HG02943 (cell line): Measurements from ENCODE around the gene IARS1.
A peak's percentile ranks its signal among the peaks of the same experiment; 100 is the strongest.

ENCODE experiments used
- ATAC-seq: cut with Tn5 transposase; IDR thresholded peaks from one replicate; pipeline ENCODE4 v1.9.1; 2021; ENCODE audit warnings: mild to moderate bottlenecking, low read depth, moderate library complexity; ENCODE audit not compliant: unreplicated experiment

IARS1 gene

GRCh38 chr9:92293452-92294296 is at the start of gene IARS1:
IARS1 (minus strand) TSS chr9:92293697; CDS start chr9:92289419, 4,278 bp downstream.
- peak; percentile 84 for ATAC-seq

- ATAC-seq, result no peak
These were observed 49.5 kb upstream of the IARS1 start for GRCh38 chr9:92342825-92343488.

- ATAC-seq, result no peak
These were observed 48.1 kb upstream of the IARS1 start for GRCh38 chr9:92341578-92341977.

GRCh38 chr9:92333282-92333634 is 39.8 kb upstream of the IARS1 start:
- ATAC-seq, result no peak

- ATAC-seq, result no peak
These were observed 39.2 kb upstream of the IARS1 start for GRCh38 chr9:92332577-92333281.

GRCh38 chr9:92328225-92328624 is 34.7 kb upstream of the IARS1 start:
- no peak for ATAC-seq

- no peak for ATAC-seq
These were observed 33.9 kb upstream of the IARS1 start for GRCh38 chr9:92327283-92327850.

- no peak for ATAC-seq
These were observed 32.5 kb upstream of the IARS1 start for GRCh38 chr9:92325991-92326500.

- ATAC-seq, result peak; percentile 93
These were observed 31.9 kb upstream of the IARS1 start, which contains the start of the genes CENPP and NOL8 for GRCh38 chr9:92325269-92325990. CENPP (plus strand) TSS chr9:92325953. NOL8 (minus strand) TSS chr9:92325350; CDS start chr9:92324161, 1,189 bp downstream.

- ATAC-seq, result peak; percentile 2
These were observed 31.4 kb upstream of the IARS1 start for GRCh38 chr9:92324889-92325268.

GRCh38 chr9:92324431-92324830 is 30.9 kb upstream of the IARS1 start:
- no peak for ATAC-seq

- ATAC-seq, result no peak
These were observed 22.0 kb upstream of the IARS1 start for GRCh38 chr9:92315456-92315855.

- ATAC-seq, result no peak
These were observed 20.1 kb upstream of the IARS1 start for GRCh38 chr9:92313624-92314012.

- no peak for ATAC-seq
These were observed 19.6 kb upstream of the IARS1 start for GRCh38 chr9:92312887-92313623.

GRCh38 chr9:92310562-92310961 is 17.1 kb upstream of the IARS1 start:
- ATAC-seq, result no peak

- no peak for ATAC-seq
These were observed 15.4 kb upstream of the IARS1 start for GRCh38 chr9:92308893-92309292.

- no peak for ATAC-seq
These were observed 7.4 kb upstream of the IARS1 start for GRCh38 chr9:92300936-92301335.

- no peak for ATAC-seq
These were observed 5.6 kb upstream of the IARS1 start for GRCh38 chr9:92299116-92299515.

- no peak for ATAC-seq
These were observed 4.5 kb upstream of the IARS1 start for GRCh38 chr9:92298036-92298435.
